Measurements from ENCODE around the gene LRBA. TPM values are rescaled to one million over a fixed set of nuclear protein-coding genes. Genes with fewer than 3 reads are reported as not detected.

The LRBA gene
- total RNA-seq, 4 donors from 2014 or later = 28.0 to 51.5 (median 30.9) TPM

DNA sequence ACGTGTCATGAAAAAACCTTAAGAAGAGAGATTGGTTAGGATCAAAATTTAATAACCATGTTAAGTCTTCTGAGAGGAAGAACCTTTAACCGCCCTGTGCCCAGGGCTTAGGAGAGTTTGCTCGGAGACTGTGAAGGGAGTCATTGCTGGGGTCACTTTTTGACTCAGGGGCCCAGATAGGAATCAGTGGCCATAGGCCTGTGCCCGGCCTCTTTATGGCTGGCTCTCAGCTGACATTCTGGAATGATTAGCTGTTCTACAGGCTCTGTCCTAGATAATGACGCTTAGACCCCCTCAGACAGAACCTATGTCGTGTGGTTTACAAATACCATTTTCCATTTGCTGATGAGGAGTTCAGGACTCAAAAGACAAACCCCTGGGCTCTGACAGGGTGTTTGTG lies 762.8 kb downstream of the LRBA start:
- TF ChIP-seq, protein P1, sequence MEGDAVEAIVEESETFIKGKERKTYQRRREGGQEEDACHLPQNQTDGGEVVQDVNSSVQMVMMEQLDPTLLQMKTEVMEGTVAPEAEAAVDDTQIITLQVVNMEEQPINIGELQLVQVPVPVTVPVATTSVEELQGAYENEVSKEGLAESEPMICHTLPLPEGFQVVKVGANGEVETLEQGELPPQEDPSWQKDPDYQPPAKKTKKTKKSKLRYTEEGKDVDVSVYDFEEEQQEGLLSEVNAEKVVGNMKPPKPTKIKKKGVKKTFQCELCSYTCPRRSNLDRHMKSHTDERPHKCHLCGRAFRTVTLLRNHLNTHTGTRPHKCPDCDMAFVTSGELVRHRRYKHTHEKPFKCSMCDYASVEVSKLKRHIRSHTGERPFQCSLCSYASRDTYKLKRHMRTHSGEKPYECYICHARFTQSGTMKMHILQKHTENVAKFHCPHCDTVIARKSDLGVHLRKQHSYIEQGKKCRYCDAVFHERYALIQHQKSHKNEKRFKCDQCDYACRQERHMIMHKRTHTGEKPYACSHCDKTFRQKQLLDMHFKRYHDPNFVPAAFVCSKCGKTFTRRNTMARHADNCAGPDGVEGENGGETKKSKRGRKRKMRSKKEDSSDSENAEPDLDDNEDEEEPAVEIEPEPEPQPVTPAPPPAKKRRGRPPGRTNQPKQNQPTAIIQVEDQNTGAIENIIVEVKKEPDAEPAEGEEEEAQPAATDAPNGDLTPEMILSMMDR (IDR thresholded peaks at IDR 0.05) = no peak
- DNase-seq (ENCODE audit: low spot score) = no peak
- ATAC-seq (ENCODE audit: low FRiP score) = no peak

DNA sequence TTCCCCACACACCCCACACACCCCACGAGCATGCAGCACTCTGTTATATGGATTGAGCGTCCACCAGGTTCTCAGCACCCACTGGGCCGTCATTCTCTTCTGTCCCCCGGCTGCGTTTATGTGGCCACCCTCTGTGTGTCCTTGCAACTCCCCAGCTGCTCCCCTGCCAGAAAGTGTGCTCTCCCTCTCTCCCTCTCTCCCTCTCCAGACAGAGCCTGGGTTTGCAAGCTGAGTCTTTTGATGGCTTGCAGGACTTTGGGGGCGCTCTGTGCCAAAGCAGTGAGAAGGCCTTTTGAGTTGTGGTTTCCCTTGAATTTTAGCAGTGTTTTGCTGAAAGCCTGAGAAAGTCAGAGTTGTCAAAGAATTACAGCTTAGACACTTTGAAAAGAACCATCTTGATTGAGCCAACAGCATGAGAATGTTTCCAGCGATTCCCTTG lies 763.3 kb downstream of the LRBA start:
- DNase-seq (ENCODE audit: low spot score) (no peak), ATAC-seq (ENCODE audit: low FRiP score) (no peak)
- TF ChIP-seq, protein P1 (IDR thresholded peaks at IDR 0.05) = no peak

DNA sequence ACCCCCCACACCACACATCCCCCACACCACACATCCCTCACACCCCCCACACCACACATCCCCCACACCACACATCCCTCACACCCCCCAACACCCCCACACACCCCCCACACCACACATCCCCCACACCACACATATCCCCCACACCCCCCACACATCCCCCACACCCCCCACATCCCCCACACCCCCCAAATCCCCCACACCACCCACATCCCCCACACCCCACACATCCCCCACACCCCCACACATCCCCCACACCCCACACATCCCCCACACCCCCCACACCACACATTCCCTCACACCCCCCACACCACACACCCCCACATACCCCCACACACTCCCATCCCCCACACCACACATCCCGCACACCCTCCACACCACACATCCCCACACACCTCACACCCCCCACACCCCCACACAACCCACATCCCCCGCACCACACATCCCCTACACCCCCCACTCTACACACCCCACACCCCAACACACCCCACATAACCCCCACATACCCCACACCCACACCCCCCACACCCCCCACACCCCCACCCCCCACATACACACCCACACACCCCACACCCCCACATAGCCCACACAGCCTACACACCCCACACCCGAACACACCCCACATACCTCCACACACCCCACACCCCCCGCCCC lies 764.0 kb downstream of the LRBA start:
- ATAC-seq (ENCODE audit: low FRiP score) (no peak), DNase-seq (ENCODE audit: low spot score) (no peak)
- TF ChIP-seq, protein P1 (IDR thresholded peaks at IDR 0.05) = no peak

DNA sequence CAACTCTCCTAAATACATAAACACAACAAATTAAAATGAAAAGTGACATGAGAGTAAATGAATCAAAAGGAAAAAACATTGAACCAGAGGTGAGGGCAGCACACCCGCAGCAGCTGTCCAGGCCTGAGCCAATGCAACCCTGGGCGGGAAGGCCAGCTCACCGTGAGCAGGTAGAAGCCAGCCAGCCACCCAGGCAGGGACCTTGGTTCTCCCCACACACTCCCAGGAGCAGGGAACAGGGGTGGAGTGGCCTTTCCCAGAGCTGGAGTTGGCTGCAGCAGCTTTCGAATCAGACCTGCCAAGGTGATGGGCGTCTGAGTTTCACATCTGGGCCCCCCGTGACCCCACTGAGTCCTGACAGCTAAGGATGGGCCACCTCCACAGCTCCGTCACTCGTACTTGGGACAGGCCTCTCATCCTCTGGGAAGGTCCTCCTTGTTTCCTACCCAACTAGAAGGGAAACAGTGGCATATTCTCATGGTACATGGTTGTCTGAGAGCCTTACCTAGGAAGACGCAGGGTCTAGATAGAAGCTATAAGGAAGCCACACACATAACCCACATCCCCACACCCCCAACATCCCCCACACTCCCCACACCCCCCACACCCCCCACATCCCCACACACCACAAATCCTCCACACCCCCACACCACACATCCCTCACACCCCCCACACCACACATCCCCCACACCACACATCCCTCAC lies 764.6 kb downstream of the LRBA start:
- TF ChIP-seq, protein P1 (IDR thresholded peaks at IDR 0.05) = no peak
- ATAC-seq (ENCODE audit: low FRiP score) = no peak
- no peak for DNase-seq (ENCODE audit: low spot score)

DNA sequence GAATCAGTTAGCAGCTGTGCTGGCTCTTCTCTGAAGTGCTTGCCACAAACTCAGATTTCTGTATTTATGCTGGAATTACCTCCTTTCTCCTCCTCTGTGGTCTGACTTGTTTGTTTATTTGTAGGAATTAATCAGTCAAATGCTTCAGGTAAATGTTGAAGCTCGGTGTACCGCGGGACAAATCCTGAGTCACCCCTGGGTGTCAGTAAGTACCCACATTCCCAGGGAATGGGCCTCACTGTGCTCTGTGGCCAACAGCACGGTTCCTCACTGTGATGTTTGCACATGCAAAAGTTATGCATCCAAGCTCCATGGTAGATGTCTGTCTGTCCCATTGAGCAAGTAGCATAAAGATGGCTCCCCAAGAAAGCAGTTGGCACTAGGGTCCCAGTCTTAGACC lies 766.9 kb downstream of the LRBA start:
- DNase-seq (ENCODE audit: low spot score) = no peak
- no peak for ATAC-seq (ENCODE audit: low FRiP score)
- TF ChIP-seq, protein P1 (IDR thresholded peaks at IDR 0.05) = no peak

DNA sequence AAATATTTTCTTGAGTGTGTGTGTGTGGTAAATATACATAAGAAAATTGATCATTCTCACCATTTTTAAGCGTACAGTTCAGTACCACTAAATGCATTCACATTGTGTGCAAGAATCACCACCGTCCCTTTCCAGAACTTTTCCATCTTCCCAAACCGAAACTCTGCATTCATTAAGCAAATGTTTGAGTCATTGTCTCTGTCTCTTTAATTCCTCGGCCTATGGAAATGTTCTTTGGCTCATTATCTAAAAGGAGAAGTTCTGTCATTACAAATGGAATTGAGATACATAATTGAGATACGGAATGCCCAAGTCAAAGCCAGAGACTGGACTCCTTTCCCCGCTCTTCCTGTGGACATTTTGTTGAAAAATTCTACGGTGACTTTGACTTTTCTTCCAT lies 767.9 kb downstream of the LRBA start:
- ATAC-seq (ENCODE audit: low FRiP score) = no peak
- TF ChIP-seq, protein P1 (IDR thresholded peaks at IDR 0.05) = no peak
- DNase-seq (ENCODE audit: low spot score) = no peak

DNA sequence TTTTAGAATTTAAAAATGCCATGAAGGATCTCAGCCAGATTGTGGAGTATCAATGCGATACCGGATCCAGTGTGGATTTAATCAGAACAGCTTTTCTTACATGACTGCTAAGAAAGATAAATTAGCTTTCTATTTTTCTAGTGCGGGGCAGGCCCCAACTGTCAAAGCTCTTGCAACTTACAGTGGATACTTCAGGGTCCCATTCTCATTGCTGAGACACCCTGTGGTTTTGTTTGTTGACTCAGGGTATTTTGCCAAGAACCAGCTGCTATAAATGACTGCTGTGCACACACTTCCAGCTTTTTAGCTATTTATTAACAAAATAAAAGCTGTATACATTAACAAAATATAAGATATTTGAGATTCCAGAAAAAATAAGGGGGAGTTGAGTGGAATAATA lies 770.5 kb downstream of the LRBA start:
- no peak for ATAC-seq (ENCODE audit: low FRiP score)
- TF ChIP-seq, protein P1 (IDR thresholded peaks at IDR 0.05) = no peak
- no peak for DNase-seq (ENCODE audit: low spot score)
